HepG2 (cell line): ENCODE results near the gene CADPS2. TPM values are rescaled to one million over a fixed set of nuclear protein-coding genes. Genes with fewer than 3 reads are reported as not detected.

Experiments
- ATF1 ChIP-seq: IDR thresholded peaks from 2 replicates; pipeline ENCODE4 v1.6.1; 2016; ENCODE audit warnings: mild to moderate bottlenecking, control low read depth
- HOXA9 ChIP-seq: sonication (generic); formaldehyde crosslinking; IDR thresholded peaks from 2 replicates; pipeline ENCODE4 v1.8.1; 2022; ENCODE audit warnings: missing genetic modification reagents, mild to moderate bottlenecking, moderate library complexity, borderline replicate concordance
- IKZF4 ChIP-seq: sonication (generic); formaldehyde crosslinking; IDR thresholded peaks from 2 replicates; pipeline ENCODE4 v1.5.1; 2020; ENCODE audit warnings: borderline replicate concordance, mild to moderate bottlenecking, low read depth, missing genetic modification reagents; ENCODE audit errors: not compliant biosample characterization
- NFKB2 ChIP-seq: sonication (generic); formaldehyde crosslinking; IDR thresholded peaks from 2 replicates; pipeline ENCODE4 v1.4.0; 2020; ENCODE audit warnings: missing genetic modification reagents, borderline replicate concordance
- RBFOX2 ChIP-seq: fragments of 200-400 bp; formaldehyde crosslinking; IDR thresholded peaks from 2 replicates; pipeline ENCODE4 v1.6.1; 2017; ENCODE audit warnings: low read depth, mild to moderate bottlenecking, low read length
- SYNCRIP ChIP-seq: fragments of 200-400 bp; formaldehyde crosslinking; IDR thresholded peaks from 2 replicates; pipeline ENCODE4 v1.6.1; 2018; ENCODE audit warnings: mild to moderate bottlenecking, low read depth, low read length; ENCODE audit not compliant: insufficient read depth
- TGIF2 ChIP-seq: IDR thresholded peaks from 2 replicates; pipeline ENCODE4 v1.6.1; 2016; ENCODE audit warnings: control low read depth, missing compliant biosample characterization
- ZBTB38 ChIP-seq: sonication (generic); formaldehyde crosslinking; IDR thresholded peaks from 2 replicates; pipeline ENCODE4 v1.5.1; 2020; ENCODE audit warnings: mild to moderate bottlenecking, missing genetic modification reagents
- ZNF230 ChIP-seq: sonication (generic); formaldehyde crosslinking; IDR thresholded peaks from 2 replicates; pipeline ENCODE4 v1.4.0; 2020; ENCODE audit warnings: mild to moderate bottlenecking, missing genetic modification reagents
- ZNF367 ChIP-seq: sonication (generic); formaldehyde crosslinking; IDR thresholded peaks from 2 replicates; pipeline ENCODE4 v1.4.0; 2020; ENCODE audit warnings: missing genetic modification reagents, borderline replicate concordance
- ZNF510 ChIP-seq: sonication (generic); formaldehyde crosslinking; IDR thresholded peaks from 2 replicates; pipeline ENCODE4 v1.4.0; 2020; ENCODE audit warnings: low read depth, mild to moderate bottlenecking, missing genetic modification reagents
- ZNF773 ChIP-seq: sonication (generic); formaldehyde crosslinking; IDR thresholded peaks from 2 replicates; pipeline ENCODE4 v1.4.0; 2020; ENCODE audit warnings: missing genetic modification reagents, borderline replicate concordance
- polyA plus RNA-seq, 8 experiments: library from polyadenylated mRNA; depleted of rRNA in 3 of 8; stranded (reverse) in 7 of 8; unstranded in 1 of 8; fragments of >200 nt; fragmentation: Illumina TruSeq in 4 of 8; extraction: Trizol in 4 of 8; gene quantifications; 2 replicates each; pipeline versions ENCODE4 v1.2.1 to v1.2.3, GENCODE V29; 2011 to 2016; ENCODE audit warnings: low read depth in 4 of 8, missing spikeins in 1 of 8, mixed read lengths in 1 of 8; ENCODE audit not compliant: insufficient read depth in 1 of 8
- total RNA-seq, 5 experiments: library from RNA; depleted of rRNA; stranded (reverse); fragments of >200 nt; fragmentation: Illumina TruSeq; extraction: Trizol; gene quantifications; 2 replicates each; pipeline ENCODE4 v1.2.3, GENCODE V29; 2016; ENCODE audit warnings: low read depth in 1 of 5
- TF ChIP-seq, protein P1 (sequence below): IDR thresholded peaks from 2 replicates; pipeline ENCODE4 v1.6.1; 2012; ENCODE audit warnings: low read length, improper control_type of control experiment
- TF ChIP-seq, protein P2 (sequence below): sonication (generic); formaldehyde crosslinking; IDR thresholded peaks from 2 replicates; pipeline ENCODE4 v1.4.0; 2020; ENCODE audit warnings: missing genetic modification reagents; ENCODE audit errors: not compliant biosample characterization
- TF ChIP-seq, protein P3 (sequence below): sonication (generic); formaldehyde crosslinking; IDR thresholded peaks from 2 replicates; pipeline ENCODE4 v1.4.0; 2020; ENCODE audit warnings: mild to moderate bottlenecking, missing genetic modification reagents
- TF ChIP-seq, protein P4 (sequence below): fragments of 450-650 bp; IDR thresholded peaks from 2 replicates; pipeline ENCODE4 v1.6.1; 2017
- TF ChIP-seq, protein P5 (sequence below): sonication (generic); formaldehyde crosslinking; IDR thresholded peaks from 2 replicates; pipeline ENCODE4 v1.8.0; 2022; ENCODE audit warnings: low read depth, missing genetic modification reagents
- TF ChIP-seq, protein P6 (sequence below): sonication (generic); formaldehyde crosslinking; IDR thresholded peaks from 2 replicates; pipeline ENCODE4 v1.4.0; 2020; ENCODE audit warnings: mild to moderate bottlenecking, missing genetic modification reagents

Gene CADPS2
- total and polyA plus RNA-seq, 2 of the 13 experiments (the other 11 are each of a cell fraction or from before 2014, with no cell fraction given), result 17.6 to 43.8 TPM

DNA sequence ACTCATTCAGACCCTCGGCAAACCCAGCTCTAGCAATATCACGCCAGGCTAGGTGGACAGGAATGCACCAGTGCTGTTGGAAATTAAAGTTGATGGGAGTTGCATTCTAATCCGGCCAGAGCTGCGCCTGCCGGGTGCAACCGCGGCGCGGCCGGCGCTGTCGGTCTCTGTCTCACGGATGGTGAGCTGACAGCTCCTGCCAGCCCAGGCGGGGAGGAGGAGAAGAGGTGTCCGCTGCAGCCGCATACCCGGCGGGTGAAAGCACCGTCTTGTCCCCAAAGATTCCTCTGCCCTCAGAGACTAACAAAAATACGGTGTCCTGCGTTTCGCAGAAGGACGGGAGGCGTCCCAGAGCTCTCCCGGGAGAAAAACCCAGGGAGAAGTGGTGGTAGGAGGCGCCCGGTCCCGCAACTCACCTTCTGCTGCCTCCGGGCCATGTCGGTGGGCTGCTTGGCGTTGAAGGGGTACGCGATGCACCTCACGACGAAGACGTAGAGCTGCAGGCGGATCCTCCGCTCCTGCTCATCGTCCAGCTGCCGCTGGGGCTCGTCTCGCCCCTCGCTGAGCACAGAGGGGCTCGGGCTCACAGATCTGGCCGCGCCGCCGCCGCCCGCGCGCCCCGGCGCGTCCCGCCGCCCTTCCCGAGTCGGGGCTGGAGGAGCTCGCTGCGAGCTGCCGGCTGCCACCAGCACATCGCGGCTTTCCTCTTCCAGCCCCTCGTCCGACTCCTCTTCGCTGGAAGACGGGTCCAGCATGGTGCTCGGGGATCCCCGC, 490 bp downstream of the CADPS2 start (continued):
- TF ChIP-seq, protein P1, sequence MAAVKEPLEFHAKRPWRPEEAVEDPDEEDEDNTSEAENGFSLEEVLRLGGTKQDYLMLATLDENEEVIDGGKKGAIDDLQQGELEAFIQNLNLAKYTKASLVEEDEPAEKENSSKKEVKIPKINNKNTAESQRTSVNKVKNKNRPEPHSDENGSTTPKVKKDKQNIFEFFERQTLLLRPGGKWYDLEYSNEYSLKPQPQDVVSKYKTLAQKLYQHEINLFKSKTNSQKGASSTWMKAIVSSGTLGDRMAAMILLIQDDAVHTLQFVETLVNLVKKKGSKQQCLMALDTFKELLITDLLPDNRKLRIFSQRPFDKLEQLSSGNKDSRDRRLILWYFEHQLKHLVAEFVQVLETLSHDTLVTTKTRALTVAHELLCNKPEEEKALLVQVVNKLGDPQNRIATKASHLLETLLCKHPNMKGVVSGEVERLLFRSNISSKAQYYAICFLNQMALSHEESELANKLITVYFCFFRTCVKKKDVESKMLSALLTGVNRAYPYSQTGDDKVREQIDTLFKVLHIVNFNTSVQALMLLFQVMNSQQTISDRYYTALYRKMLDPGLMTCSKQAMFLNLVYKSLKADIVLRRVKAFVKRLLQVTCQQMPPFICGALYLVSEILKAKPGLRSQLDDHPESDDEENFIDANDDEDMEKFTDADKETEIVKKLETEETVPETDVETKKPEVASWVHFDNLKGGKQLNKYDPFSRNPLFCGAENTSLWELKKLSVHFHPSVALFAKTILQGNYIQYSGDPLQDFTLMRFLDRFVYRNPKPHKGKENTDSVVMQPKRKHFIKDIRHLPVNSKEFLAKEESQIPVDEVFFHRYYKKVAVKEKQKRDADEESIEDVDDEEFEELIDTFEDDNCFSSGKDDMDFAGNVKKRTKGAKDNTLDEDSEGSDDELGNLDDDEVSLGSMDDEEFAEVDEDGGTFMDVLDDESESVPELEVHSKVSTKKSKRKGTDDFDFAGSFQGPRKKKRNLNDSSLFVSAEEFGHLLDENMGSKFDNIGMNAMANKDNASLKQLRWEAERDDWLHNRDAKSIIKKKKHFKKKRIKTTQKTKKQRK, result no peak
- no peak for TF ChIP-seq IKZF4 (CRISPR knock-in tag)
- TF ChIP-seq ATF1 (CRISPR knock-in tag), result no peak
- TF ChIP-seq ZNF230 (CRISPR knock-in tag), result no peak
- TF ChIP-seq SYNCRIP, result no peak
- no peak for TF ChIP-seq RBFOX2
- TF ChIP-seq, protein P2, sequence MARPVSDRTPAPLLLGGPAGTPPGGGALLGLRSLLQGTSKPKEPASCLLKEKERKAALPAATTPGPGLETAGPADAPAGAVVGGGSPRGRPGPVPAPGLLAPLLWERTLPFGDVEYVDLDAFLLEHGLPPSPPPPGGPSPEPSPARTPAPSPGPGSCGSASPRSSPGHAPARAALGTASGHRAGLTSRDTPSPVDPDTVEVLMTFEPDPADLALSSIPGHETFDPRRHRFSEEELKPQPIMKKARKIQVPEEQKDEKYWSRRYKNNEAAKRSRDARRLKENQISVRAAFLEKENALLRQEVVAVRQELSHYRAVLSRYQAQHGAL (CRISPR knock-in tag), result no peak
- no peak for TF ChIP-seq HOXA9 (CRISPR knock-in tag)
- TF ChIP-seq ZNF367 (CRISPR knock-in tag), result no peak; the same call in 1 of the 2 replicates
- no peak for TF ChIP-seq ZBTB38 (CRISPR knock-in tag)
- TF ChIP-seq NFKB2 (CRISPR knock-in tag), result no peak
- TF ChIP-seq, protein P3, sequence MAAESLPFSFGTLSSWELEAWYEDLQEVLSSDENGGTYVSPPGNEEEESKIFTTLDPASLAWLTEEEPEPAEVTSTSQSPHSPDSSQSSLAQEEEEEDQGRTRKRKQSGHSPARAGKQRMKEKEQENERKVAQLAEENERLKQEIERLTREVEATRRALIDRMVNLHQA (CRISPR knock-in tag), result no peak
- TF ChIP-seq, protein P4, sequence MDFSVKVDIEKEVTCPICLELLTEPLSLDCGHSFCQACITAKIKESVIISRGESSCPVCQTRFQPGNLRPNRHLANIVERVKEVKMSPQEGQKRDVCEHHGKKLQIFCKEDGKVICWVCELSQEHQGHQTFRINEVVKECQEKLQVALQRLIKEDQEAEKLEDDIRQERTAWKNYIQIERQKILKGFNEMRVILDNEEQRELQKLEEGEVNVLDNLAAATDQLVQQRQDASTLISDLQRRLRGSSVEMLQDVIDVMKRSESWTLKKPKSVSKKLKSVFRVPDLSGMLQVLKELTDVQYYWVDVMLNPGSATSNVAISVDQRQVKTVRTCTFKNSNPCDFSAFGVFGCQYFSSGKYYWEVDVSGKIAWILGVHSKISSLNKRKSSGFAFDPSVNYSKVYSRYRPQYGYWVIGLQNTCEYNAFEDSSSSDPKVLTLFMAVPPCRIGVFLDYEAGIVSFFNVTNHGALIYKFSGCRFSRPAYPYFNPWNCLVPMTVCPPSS, result no peak
- TF ChIP-seq, protein P5, sequence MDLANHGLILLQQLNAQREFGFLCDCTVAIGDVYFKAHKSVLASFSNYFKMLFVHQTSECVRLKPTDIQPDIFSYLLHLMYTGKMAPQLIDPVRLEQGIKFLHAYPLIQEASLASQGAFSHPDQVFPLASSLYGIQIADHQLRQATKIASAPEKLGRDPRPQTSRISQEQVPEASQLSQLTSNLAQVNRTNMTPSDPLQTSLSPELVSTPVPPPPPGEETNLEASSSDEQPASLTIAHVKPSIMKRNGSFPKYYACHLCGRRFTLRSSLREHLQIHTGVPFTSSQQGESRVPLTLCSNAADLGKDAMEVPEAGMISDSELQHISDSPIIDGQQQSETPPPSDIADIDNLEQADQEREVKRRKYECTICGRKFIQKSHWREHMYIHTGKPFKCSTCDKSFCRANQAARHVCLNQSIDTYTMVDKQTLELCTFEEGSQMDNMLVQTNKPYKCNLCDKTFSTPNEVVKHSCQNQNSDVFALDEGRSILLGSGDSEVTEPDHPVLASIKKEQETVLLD, result no peak
- TF ChIP-seq ZNF773 (CRISPR knock-in tag), result no peak; the same call in 1 of the 2 replicates
- TF ChIP-seq, protein P6, sequence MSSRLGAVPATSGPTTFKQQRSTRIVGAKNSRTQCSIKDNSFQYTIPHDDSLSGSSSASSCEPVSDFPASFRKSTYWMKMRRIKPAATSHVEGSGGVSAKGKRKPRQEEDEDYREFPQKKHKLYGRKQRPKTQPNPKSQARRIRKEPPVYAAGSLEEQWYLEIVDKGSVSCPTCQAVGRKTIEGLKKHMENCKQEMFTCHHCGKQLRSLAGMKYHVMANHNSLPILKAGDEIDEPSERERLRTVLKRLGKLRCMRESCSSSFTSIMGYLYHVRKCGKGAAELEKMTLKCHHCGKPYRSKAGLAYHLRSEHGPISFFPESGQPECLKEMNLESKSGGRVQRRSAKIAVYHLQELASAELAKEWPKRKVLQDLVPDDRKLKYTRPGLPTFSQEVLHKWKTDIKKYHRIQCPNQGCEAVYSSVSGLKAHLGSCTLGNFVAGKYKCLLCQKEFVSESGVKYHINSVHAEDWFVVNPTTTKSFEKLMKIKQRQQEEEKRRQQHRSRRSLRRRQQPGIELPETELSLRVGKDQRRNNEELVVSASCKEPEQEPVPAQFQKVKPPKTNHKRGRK (CRISPR knock-in tag), result no peak
- no peak for TF ChIP-seq ZNF510 (CRISPR knock-in tag)
- TF ChIP-seq TGIF2 (CRISPR knock-in tag), result no peak
